BE2C (cell line): Measurements from ENCODE around the gene SPON2.

Experiments
- DNase-seq: peaks from one replicate; pipeline ENCODE4 v3.0.0-alpha.2; 2020
- H3K27me3 ChIP-seq: fragments of 250-450 bp; sonication (Bioruptor Pico); 2 replicates; pipeline ENCODE4 v1.5.1; 2020; ENCODE audit warnings: mild to moderate bottlenecking
- H3K36me3 ChIP-seq: fragments of 250-450 bp; sonication (Bioruptor Pico); 2 replicates; pipeline ENCODE4 v1.5.1; 2020; ENCODE audit warnings: mild to moderate bottlenecking
- H3K4me1 ChIP-seq: fragments of 250-450 bp; sonication (Bioruptor Pico); 2 replicates; pipeline ENCODE4 v1.5.1; 2020
- H3K4me3 ChIP-seq: 2 replicates; pipeline ENCODE4 v1.5.1; 2011; ENCODE audit warnings: low read depth, low read length
- H3K9me3 ChIP-seq: fragments of 250-450 bp; sonication (Bioruptor Pico); 2 replicates; pipeline ENCODE4 v1.5.1; 2020
- CTCF ChIP-seq: IDR thresholded peaks from 2 replicates; pipeline ENCODE4 v1.5.1; 2012; ENCODE audit warnings: mild to moderate bottlenecking, low read depth, low read length

The SPON2 gene

DNA sequence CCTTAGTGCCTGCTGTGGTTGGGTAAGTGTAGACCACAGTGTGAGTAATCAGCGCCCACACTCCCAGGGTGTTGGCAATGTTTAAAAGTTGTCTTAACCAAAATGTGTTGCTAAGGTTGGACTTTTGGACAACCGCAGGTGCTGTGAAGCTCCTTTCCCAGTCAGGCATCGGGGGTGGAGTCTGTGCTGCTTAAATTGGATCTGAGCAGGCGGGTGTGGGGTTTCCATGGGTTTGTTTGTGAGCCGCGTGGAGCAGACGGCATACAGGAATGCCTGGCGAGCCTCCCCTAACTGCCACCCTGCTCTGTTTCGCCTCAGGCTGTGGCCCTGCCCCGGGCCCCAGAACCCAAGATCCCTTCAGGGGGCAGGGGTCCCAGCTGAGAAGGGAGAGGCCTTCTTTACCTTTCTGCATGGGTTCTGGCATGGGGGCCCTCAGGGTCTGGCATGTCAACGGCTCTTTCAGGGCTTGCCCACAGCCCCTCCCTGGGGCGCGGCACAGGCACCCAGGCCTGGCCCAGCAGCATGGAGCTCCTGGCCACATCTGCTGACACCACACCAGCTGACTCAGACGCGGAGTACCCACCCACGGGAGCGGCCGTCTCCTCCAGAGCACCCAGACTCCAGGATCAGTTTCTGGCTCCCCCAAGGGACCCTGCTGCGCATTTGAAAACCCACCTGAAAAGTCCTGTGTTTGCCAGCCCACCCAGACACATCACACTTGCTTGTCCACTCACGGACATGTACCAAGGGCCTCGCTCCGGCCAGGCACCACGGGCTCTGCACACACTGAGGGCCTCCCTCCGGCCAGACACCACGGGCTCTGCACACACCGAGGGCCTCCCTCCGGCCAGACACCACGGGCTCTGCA lies 5.1 kb upstream of the SPON2 start:
- no peak overlapping the region for H3K4me3 ChIP-seq
- no peak for TF ChIP-seq CTCF
- H3K4me1 ChIP-seq: no peaks in the 10 kb centered on the region
- H3K36me3 ChIP-seq: no peaks in the 10 kb centered on the region
- peaks cover 29% of the 10 kb centered on the region for H3K27me3 ChIP-seq
- H3K9me3 ChIP-seq: no peaks in the 10 kb centered on the region
- DNase-seq: no peak

- no peak overlapping the region for H3K4me3 ChIP-seq
- H3K27me3 ChIP-seq: peaks cover 30% of the 10 kb centered on the region
- no peaks in the 10 kb centered on the region for H3K4me1 ChIP-seq
- TF ChIP-seq CTCF: no peak
- no peaks in the 10 kb centered on the region for H3K36me3 ChIP-seq
- no peak for DNase-seq
- no peaks in the 10 kb centered on the region for H3K9me3 ChIP-seq
Measured at GRCh38 chr4:1176398-1177273, 4.3 kb upstream of the SPON2 start.

- H3K9me3 ChIP-seq: no peaks in the 10 kb centered on the region
- no peaks in the 10 kb centered on the region for H3K4me1 ChIP-seq
- TF ChIP-seq CTCF: no peak
- H3K27me3 ChIP-seq: peaks cover 33% of the 10 kb centered on the region
- no peaks in the 10 kb centered on the region for H3K36me3 ChIP-seq
- H3K4me3 ChIP-seq: no peak overlapping the region
- DNase-seq: no peak
Measured at GRCh38 chr4:1175635-1176229, 3.3 kb upstream of the SPON2 start.

GRCh38 chr4:1174941-1175634 lies 2.7 kb upstream of the SPON2 start:
- TF ChIP-seq CTCF: no peak
- no peak for DNase-seq
- Histone ChIP-seq H3K4me1 (no peaks in the 10 kb centered on the region), H3K27me3 (peaks cover 39% of the 10 kb centered on the region), H3K9me3 (no peaks in the 10 kb centered on the region), H3K36me3 (no peaks in the 10 kb centered on the region), H3K4me3 (no peak overlapping the region)

DNA sequence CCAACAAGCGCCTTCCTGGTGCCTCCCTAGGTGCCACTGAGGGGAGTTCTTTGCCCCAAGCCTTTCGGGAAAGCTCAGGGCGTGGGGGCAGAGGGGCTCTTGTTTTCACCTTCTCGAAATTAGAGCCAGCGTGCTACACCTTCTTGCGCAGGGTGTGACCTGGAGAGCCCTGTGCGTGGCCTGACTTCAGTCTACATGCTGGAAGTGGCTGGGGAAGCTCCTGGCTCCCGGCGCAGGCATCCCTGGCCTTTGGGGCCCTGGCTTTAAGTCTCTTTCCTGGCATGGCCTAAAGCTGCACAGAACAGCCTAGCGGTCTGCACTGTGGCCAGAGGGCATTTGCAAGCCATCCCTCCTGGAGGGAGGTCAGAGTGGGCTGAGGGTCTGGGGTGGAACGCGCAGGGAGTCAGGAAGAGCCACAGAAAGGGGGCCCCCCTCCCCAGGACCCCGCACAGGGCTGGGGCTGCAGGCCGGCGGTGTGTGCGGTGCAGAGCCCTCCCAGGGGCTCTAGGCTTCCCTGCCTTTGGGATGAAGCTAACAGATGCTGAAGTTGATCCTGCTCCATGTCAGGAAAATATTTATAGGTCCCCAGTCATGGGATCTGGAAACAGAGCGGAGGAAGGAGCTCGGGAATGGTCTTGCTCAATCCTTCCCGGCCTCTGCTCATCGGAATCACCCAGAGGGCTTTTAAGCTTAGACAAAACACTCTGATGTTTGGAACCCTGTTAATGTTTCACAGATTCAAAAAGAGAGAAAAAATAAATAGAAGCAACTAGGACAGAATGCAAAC lies 781 bp upstream of the SPON2 start:
- Histone ChIP-seq H3K36me3 (no peaks in the 10 kb centered on the region), H3K4me1 (no peaks in the 10 kb centered on the region), H3K4me3 (no peak overlapping the region), H3K9me3 (no peaks in the 10 kb centered on the region), H3K27me3 (peaks cover 55% of the 10 kb centered on the region)
- TF ChIP-seq CTCF: no peak
- no peak for DNase-seq
